HCT116 (cell line): ENCODE measurements around the gene ARSG.

ENCODE experiments used
- CEBPB ChIP-seq: IDR thresholded peaks from 2 replicates; pipeline ENCODE4 v1.6.1; 2012; ENCODE audit warnings: low read depth
- EZH2 ChIP-seq: fragments of 200-600 bp; sonication (generic); IDR thresholded peaks from 2 replicates; pipeline ENCODE4 v1.6.1; 2017; ENCODE audit warnings: antibody characterized with exemption, mixed run types
- FOSL1 ChIP-seq: IDR thresholded peaks from 2 replicates; pipeline ENCODE4 v1.6.1; 2012; ENCODE audit warnings: low read depth
- POLR2A ChIP-seq: IDR thresholded peaks from 2 replicates; pipeline ENCODE4 v1.7.0; 2011; ENCODE audit warnings: borderline replicate concordance; ENCODE audit not compliant: insufficient read depth, insufficient read length; ENCODE audit errors: extremely low read depth
- POLR2AphosphoS5 ChIP-seq: IDR thresholded peaks from 2 replicates; pipeline ENCODE4 v1.6.1; 2011; ENCODE audit warnings: mild to moderate bottlenecking, low read depth, low read length, moderate library complexity
- SP1 ChIP-seq: IDR thresholded peaks from 2 replicates; pipeline ENCODE4 v1.6.1; 2012; ENCODE audit warnings: low read depth
- SRF ChIP-seq: IDR thresholded peaks from 2 replicates; pipeline ENCODE4 v1.6.1; 2012; ENCODE audit warnings: low read depth
- TF ChIP-seq, protein P1 (sequence below), 3 experiments: fragments of 200-600 bp in 1 of 3; sonication (generic) in 1 of 3; IDR thresholded peaks in 2 of 3; conservative IDR thresholded peaks in 1 of 3; 2 replicates each; pipeline ENCODE4 v1.5.1; 2012 to 2017; ENCODE audit warnings: low read depth in 2 of 3, low read length in 2 of 3, antibody characterized with exemption in 1 of 3, borderline replicate concordance in 1 of 3, control low read depth in 1 of 3, mild to moderate bottlenecking in 1 of 3, mixed read lengths in 1 of 3, mixed run types in 1 of 3, moderate library complexity in 1 of 3; ENCODE audit not compliant: insufficient read depth in 1 of 3
- TF ChIP-seq, protein P2 (sequence below): IDR thresholded peaks from 2 replicates; pipeline ENCODE4 v1.6.1; 2011; ENCODE audit warnings: mild to moderate bottlenecking, low read length, moderate library complexity; ENCODE audit not compliant: insufficient replicate concordance; ENCODE audit errors: extremely low read depth

DNA sequence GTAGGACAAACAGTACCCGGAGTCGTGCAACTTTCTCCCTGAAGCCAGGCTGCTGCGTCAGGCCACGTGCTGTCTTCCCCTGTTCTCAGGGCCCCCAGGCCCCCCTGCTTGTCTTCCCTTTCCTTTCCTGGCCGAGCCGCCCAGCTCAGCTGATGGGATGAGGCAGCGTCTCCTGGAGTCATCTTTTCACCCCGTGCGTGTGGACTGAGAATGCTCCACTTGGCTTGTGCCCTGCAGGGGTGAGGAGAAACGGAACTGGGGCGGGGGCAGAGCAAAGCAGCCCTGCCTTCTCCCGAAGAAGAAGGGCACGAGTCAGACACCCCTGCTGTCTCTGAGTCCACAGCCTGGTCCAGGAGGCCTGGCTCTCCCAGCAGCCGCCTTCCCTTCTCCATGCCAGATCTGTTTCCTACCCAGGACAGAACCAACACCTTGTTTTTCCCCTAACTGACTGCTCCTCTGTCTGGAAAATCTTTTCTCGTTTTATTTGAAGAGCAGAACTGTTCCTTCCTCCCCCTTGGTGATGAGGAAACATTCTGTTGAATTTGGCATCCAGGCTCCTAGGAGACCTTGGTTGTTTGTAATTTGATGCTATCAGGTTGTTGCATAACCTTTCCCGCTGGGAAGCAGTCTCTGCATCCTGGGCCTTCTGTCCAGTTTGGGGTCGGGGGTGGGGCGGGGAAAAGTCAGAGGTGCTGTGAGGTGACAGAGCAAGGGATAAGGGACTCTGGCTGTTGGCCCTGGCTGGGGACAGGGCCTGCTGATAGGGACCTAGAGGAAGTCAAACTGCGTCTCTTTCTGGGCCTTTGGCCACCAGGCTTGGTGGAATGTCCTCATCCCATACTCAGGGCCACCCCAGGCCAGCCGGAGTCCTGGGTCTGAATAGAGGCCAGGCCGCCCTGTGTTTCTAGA is 87.2 kb downstream of the ARSG start:
- TF ChIP-seq, protein P1, sequence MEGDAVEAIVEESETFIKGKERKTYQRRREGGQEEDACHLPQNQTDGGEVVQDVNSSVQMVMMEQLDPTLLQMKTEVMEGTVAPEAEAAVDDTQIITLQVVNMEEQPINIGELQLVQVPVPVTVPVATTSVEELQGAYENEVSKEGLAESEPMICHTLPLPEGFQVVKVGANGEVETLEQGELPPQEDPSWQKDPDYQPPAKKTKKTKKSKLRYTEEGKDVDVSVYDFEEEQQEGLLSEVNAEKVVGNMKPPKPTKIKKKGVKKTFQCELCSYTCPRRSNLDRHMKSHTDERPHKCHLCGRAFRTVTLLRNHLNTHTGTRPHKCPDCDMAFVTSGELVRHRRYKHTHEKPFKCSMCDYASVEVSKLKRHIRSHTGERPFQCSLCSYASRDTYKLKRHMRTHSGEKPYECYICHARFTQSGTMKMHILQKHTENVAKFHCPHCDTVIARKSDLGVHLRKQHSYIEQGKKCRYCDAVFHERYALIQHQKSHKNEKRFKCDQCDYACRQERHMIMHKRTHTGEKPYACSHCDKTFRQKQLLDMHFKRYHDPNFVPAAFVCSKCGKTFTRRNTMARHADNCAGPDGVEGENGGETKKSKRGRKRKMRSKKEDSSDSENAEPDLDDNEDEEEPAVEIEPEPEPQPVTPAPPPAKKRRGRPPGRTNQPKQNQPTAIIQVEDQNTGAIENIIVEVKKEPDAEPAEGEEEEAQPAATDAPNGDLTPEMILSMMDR (IDR thresholded peaks at IDR 0.05 in 2 of 3, conservative IDR thresholded peaks at IDR 0.05 in 1 of 3; ENCODE audit: borderline replicate concordance in 1 of 3, insufficient read depth in 1 of 3, low read depth in 2 of 3, low read length in 2 of 3), result no peak
- TF ChIP-seq SRF (no peak), FOSL1 (no peak), POLR2AphosphoS5 (peak; percentile 50), CEBPB (peak; percentile 99), SP1 (peak; percentile 60), POLR2A (no peak), EZH2 (no peak)
- TF ChIP-seq, protein P2, sequence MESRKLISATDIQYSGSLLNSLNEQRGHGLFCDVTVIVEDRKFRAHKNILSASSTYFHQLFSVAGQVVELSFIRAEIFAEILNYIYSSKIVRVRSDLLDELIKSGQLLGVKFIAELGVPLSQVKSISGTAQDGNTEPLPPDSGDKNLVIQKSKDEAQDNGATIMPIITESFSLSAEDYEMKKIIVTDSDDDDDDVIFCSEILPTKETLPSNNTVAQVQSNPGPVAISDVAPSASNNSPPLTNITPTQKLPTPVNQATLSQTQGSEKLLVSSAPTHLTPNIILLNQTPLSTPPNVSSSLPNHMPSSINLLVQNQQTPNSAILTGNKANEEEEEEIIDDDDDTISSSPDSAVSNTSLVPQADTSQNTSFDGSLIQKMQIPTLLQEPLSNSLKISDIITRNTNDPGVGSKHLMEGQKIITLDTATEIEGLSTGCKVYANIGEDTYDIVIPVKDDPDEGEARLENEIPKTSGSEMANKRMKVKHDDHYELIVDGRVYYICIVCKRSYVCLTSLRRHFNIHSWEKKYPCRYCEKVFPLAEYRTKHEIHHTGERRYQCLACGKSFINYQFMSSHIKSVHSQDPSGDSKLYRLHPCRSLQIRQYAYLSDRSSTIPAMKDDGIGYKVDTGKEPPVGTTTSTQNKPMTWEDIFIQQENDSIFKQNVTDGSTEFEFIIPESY, result no peak
